Stromal cell of bone marrow (primary cell): Measurements from ENCODE around the gene TUBB4B.

Experiments
- DNase-seq: peaks from one replicate; pipeline ENCODE4 v3.0.0-alpha.2; 2012; ENCODE audit warnings: low read depth

Gene TUBB4B

GRCh38 chr9:137272241-137273094 is 31.4 kb downstream of the TUBB4B start:
- DNase-seq = no peak

- DNase-seq = no peak
Observed at GRCh38 chr9:137273095-137273490, 32.0 kb downstream of the TUBB4B start.

- DNase-seq = no peak
Observed at GRCh38 chr9:137273611-137274320, 32.7 kb downstream of the TUBB4B start.

GRCh38 chr9:137275203-137275587 is 34.1 kb downstream of the TUBB4B start:
- no peak for DNase-seq

GRCh38 chr9:137275588-137276472 is 34.7 kb downstream of the TUBB4B start:
- DNase-seq = no peak

GRCh38 chr9:137276473-137277328 is 35.6 kb downstream of the TUBB4B start:
- no peak for DNase-seq

- DNase-seq = no peak
Observed at GRCh38 chr9:137277329-137278041, 36.4 kb downstream of the TUBB4B start, which contains the start of gene TOR4A. TSS of gene TOR4A (plus strand) at chr9:137277726. CDS start at chr9:137278690, 964 bp downstream.

GRCh38 chr9:137278061-137278701 is 37.1 kb downstream of the TUBB4B start:
- no peak for DNase-seq

- no peak for DNase-seq
Observed at GRCh38 chr9:137278721-137279711, 37.9 kb downstream of the TUBB4B start.

- no peak for DNase-seq
Observed at GRCh38 chr9:137279741-137280473, 38.8 kb downstream of the TUBB4B start.

- no peak for DNase-seq
Observed at GRCh38 chr9:137280474-137281344, 39.6 kb downstream of the TUBB4B start.

- DNase-seq = no peak
Observed at GRCh38 chr9:137281345-137282116, 40.4 kb downstream of the TUBB4B start.

GRCh38 chr9:137286975-137287383 is 45.9 kb downstream of the TUBB4B start:
- DNase-seq = no peak

- no peak for DNase-seq
Observed at GRCh38 chr9:137293094-137293481, 52.0 kb downstream of the TUBB4B start.
